Rectal smooth muscle tissue (tissue), 1 donor: ENCODE measurements around the gene FTSJ3.
A peak's percentile ranks its signal among the peaks of the same experiment; 100 is the strongest.

Experiments
- H3K27ac ChIP-seq: one replicate; pipeline ENCODE4 v1.7.0; 2013; ENCODE audit warnings: low read depth, low read length, inconsistent platforms
- H3K27me3 ChIP-seq: one replicate; pipeline ENCODE4 v1.7.0; 2013; ENCODE audit warnings: low read length; ENCODE audit not compliant: control insufficient read depth, insufficient read depth
- H3K36me3 ChIP-seq: one replicate; pipeline ENCODE4 v1.7.0; 2013; ENCODE audit warnings: low read length; ENCODE audit not compliant: control insufficient read depth, insufficient read depth
- H3K4me1 ChIP-seq: one replicate; pipeline ENCODE4 v1.7.0; 2013; ENCODE audit warnings: low read length; ENCODE audit not compliant: control insufficient read depth, insufficient read depth
- H3K4me3 ChIP-seq: one replicate; pipeline ENCODE4 v1.7.0; 2013; ENCODE audit warnings: low read length
- H3K9ac ChIP-seq: one replicate; pipeline ENCODE4 v1.7.0; 2013; ENCODE audit warnings: low read length

FTSJ3 gene

DNA sequence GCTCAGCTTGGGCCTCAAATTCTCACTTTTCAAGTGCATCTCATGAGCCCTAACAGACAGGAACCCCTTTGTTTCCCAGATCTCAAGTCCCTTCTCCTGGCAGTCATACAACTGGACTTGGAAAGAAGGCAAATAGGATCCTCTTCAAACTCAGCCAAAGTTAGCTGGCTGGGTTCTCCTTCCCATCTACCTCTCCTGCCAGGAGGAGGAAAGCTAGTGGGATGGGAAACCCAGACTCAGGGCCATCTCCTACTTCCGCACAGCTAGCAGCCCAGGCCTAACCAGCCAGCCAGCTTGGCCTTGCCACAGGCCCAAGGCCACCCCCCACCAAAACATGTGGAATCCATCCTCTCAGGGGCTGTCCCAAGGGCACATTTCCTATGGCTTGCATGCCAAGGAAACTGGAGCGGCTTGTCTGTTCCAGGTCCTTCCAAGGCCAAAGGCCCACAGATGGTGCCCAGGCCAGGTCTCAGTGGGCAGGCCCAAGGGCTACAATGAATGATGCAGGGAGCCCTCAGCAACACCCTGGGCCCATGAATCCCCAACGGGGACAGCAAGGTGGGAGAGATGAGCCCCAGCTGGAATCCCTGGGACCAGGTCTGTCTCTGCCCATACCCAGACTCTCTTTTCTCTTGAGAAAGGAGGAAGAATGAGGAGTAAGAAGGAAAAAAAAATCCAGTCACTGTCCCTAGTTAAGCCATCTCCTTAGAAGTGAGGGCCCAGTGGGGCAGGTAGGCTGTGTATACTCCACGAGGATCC is 13.3 kb upstream of the FTSJ3 start:
- Histone ChIP-seq H3K27ac (peak overlapping the region; percentile 92), H3K36me3 (peaks cover 5% of the 10 kb centered on the region), H3K4me1 (peaks cover 30% of the 10 kb centered on the region), H3K9ac (peak overlapping the region; percentile 66), H3K4me3 (peak overlapping the region; percentile 89), H3K27me3 (no peaks in the 10 kb centered on the region)

- H3K36me3 ChIP-seq: peaks cover 14% of the 10 kb centered on the region
- no peaks in the 10 kb centered on the region for H3K27me3 ChIP-seq
- H3K4me1 ChIP-seq: peaks cover 30% of the 10 kb centered on the region
- peak overlapping the region; percentile 20 for H3K4me3 ChIP-seq
- peak overlapping the region; percentile 85 for H3K27ac ChIP-seq
- no peak overlapping the region for H3K9ac ChIP-seq
Measured at GRCh38 chr17:63838631-63839171, 11.2 kb upstream of the FTSJ3 start.

- Histone ChIP-seq H3K9ac (peak overlapping the region; percentile 33), H3K4me3 (peak overlapping the region; percentile 25), H3K36me3 (peaks cover 19% of the 10 kb centered on the region), H3K27me3 (no peaks in the 10 kb centered on the region), H3K4me1 (peaks cover 30% of the 10 kb centered on the region), H3K27ac (peak overlapping the region; percentile 85)
Measured at GRCh38 chr17:63837962-63838600, 10.6 kb upstream of the FTSJ3 start.

GRCh38 chr17:63837480-63837879 is 10.0 kb upstream of the FTSJ3 start:
- Histone ChIP-seq H3K27ac (peak overlapping the region; percentile 85), H3K4me3 (no peak overlapping the region), H3K36me3 (peaks cover 25% of the 10 kb centered on the region), H3K27me3 (no peaks in the 10 kb centered on the region), H3K9ac (no peak overlapping the region), H3K4me1 (peaks cover 30% of the 10 kb centered on the region)

GRCh38 chr17:63836811-63837210 is 9.3 kb upstream of the FTSJ3 start:
- no peak overlapping the region for H3K9ac ChIP-seq
- H3K36me3 ChIP-seq: peaks cover 31% of the 10 kb centered on the region
- H3K27me3 ChIP-seq: no peaks in the 10 kb centered on the region
- no peak overlapping the region for H3K27ac ChIP-seq
- no peak overlapping the region for H3K4me3 ChIP-seq
- H3K4me1 ChIP-seq: peaks cover 30% of the 10 kb centered on the region

- Histone ChIP-seq H3K9ac (no peak overlapping the region), H3K27me3 (no peaks in the 10 kb centered on the region), H3K27ac (no peak overlapping the region), H3K36me3 (peaks cover 46% of the 10 kb centered on the region), H3K4me3 (no peak overlapping the region), H3K4me1 (peaks cover 18% of the 10 kb centered on the region)
Measured at GRCh38 chr17:63835167-63835720, 7.8 kb upstream of the FTSJ3 start.

GRCh38 chr17:63834431-63835166 is 7.1 kb upstream of the FTSJ3 start:
- H3K27me3 ChIP-seq: no peaks in the 10 kb centered on the region
- no peak overlapping the region for H3K27ac ChIP-seq
- no peak overlapping the region for H3K9ac ChIP-seq
- H3K4me3 ChIP-seq: no peak overlapping the region
- peaks cover 53% of the 10 kb centered on the region for H3K36me3 ChIP-seq
- H3K4me1 ChIP-seq: peaks cover 15% of the 10 kb centered on the region

DNA sequence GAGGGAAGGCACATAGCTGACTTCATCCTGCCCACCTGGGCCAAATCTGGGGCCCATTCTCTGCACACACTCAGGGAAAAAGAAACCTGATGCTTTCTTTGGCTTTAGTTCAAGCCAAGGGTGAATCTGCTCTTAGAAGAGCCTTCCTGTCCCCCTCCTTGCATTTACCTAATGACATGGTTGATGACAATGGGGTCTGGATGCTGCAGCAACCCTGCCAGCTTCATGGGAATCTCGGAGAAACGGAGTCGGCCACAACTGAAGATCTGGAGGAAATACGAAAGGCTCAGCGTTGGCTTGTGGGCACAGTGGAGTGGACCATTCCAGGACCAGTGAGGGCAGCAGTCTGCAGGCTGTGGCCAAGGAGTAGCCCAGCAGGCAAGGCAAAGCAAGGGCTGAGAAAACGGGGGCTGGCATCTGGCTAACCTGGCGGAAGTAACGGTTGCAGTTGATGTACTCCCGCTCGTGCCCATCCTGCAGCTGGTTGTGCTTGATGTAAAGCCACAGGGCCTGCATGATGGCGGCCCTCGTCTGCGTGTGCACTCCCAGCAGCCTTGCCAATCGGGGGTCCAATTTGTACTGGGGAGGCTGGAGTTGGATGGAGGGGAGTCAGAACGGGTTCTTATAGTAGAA is 6.4 kb upstream of the FTSJ3 start:
- Histone ChIP-seq H3K36me3 (peaks cover 58% of the 10 kb centered on the region), H3K4me3 (no peak overlapping the region), H3K9ac (no peak overlapping the region), H3K4me1 (peaks cover 9% of the 10 kb centered on the region), H3K27ac (no peak overlapping the region), H3K27me3 (no peaks in the 10 kb centered on the region)

- peaks cover 14% of the 10 kb centered on the region for H3K4me1 ChIP-seq
- H3K27ac ChIP-seq: no peak overlapping the region
- H3K4me3 ChIP-seq: no peak overlapping the region
- H3K27me3 ChIP-seq: no peaks in the 10 kb centered on the region
- H3K9ac ChIP-seq: no peak overlapping the region
- peaks cover 58% of the 10 kb centered on the region for H3K36me3 ChIP-seq
Measured at GRCh38 chr17:63833026-63833740, 5.7 kb upstream of the FTSJ3 start.

DNA sequence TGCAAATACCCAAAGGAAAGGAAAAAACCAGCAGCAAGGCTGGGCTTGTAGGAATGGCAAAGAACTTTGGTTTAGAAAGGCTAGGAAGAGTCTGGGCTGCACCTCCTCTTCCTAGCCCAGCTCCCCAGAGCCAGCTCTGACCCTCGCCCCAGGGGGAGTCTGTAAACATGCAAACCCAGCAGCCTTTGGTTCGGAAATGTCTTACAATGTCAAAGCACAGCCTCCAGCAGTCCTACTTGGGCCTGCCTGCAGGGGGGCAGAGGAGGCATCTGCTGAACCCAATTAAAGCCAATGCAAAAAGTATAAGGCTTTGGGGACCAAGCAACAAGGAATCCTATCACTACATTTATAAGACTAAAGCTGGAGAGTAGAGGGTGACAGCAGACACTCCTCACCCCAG is 5.0 kb upstream of the FTSJ3 start:
- Histone ChIP-seq H3K4me3 (no peak overlapping the region), H3K27me3 (no peaks in the 10 kb centered on the region), H3K4me1 (peaks cover 10% of the 10 kb centered on the region), H3K36me3 (peaks cover 58% of the 10 kb centered on the region), H3K27ac (no peak overlapping the region), H3K9ac (no peak overlapping the region)

DNA sequence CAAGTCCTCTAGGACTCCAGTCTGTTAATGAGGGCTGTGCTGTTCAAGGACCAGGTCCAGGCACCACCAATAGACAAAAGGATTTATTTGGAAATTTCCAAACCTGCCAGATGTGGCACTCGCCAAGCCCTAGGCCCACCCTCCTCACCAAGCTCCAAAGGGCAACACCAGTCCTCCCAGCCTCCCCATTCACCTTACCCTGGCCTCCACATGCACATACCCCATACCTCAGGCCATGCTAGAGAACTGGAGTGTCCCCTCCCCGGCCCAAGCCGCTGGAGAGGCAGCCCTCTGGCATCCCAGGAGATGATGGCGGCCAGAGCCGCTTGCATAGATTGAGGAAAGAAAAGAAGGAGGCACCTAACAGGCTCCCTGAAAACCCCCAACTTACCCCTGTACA is 4.6 kb upstream of the FTSJ3 start:
- no peak overlapping the region for H3K9ac ChIP-seq
- H3K27me3 ChIP-seq: no peaks in the 10 kb centered on the region
- H3K36me3 ChIP-seq: peaks cover 55% of the 10 kb centered on the region
- H3K27ac ChIP-seq: no peak overlapping the region
- H3K4me3 ChIP-seq: no peak overlapping the region
- peaks cover 10% of the 10 kb centered on the region for H3K4me1 ChIP-seq
